ENCODE results near the gene LBH.

GRCh38 chr2:30285758-30286157 is 54.4 kb downstream of the LBH start:
- TF ChIP-seq CTCF (conservative IDR thresholded peaks at IDR 0.05): no peak
- no peak for TF ChIP-seq ZFX (IDR thresholded peaks at IDR 0.05)

Data from C4-2B (cell line).